GM21526 (cell line): ENCODE data around the gene ZNF76.

Experiments
- ATAC-seq: cut with Tn5 transposase; IDR thresholded peaks from one replicate; pipeline ENCODE4 v1.9.1; 2021; ENCODE audit warnings: moderate library complexity; ENCODE audit not compliant: unreplicated experiment, low FRiP score

ZNF76 gene

GRCh38 chr6:35259194-35259947 lies at the start of gene ZNF76:
Gene ZNF76 (plus strand): TSS chr6:35259735. CDS start chr6:35281152, 21,417 bp downstream.
- peak; percentile 67 for ATAC-seq

GRCh38 chr6:35213298-35213791 lies 46.2 kb upstream of the ZNF76 start:
- no peak for ATAC-seq

- ATAC-seq = no peak
These were observed 45.4 kb upstream of the ZNF76 start, which contains the start of gene SCUBE3 for GRCh38 chr6:35213824-35214756. Gene SCUBE3 (plus strand): TSS chr6:35213956. CDS start chr6:35214419, 463 bp downstream.

DNA sequence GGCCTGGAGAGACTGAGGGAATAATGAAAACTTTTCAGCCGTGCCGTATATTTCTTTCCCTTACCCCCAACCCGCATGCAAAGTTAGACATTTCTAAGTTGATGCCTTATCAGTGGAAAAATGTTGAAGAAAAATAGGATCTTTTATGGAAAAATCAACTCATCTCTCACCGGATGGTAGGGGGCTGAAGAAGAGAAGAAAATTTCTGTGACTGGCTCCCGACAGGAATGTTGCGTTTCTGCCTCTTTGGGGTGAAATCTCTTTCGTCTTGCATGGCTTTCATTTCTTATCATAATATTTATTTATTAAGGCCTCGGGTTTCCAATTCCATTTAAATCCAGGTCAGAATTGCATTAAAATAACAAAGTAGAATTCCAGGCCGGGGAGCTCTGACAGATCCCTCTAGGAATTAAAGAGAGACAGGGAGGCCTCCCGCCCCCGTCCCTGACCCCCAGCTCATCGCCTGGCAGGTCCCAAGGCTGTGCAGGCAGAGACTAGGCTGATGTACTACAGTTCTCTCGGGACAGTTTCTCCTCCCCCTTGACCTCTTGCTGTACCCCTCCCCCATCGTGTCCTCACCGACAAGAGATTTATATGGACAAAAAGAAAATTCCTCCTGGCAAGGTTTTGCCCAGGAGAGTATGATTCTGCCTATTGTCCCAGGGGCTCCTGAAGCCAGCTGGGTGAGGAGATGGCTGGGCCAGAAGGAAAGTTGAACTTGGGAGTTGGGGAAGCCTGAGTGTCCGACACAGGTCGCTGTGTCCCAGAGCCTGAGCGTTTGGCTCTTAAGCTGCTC lies 44.5 kb upstream of the ZNF76 start:
- ATAC-seq = no peak

GRCh38 chr6:35215665-35216411 lies 43.7 kb upstream of the ZNF76 start:
- ATAC-seq = no peak

- ATAC-seq = no peak
These were observed 43.2 kb upstream of the ZNF76 start for GRCh38 chr6:35216412-35216732.

DNA sequence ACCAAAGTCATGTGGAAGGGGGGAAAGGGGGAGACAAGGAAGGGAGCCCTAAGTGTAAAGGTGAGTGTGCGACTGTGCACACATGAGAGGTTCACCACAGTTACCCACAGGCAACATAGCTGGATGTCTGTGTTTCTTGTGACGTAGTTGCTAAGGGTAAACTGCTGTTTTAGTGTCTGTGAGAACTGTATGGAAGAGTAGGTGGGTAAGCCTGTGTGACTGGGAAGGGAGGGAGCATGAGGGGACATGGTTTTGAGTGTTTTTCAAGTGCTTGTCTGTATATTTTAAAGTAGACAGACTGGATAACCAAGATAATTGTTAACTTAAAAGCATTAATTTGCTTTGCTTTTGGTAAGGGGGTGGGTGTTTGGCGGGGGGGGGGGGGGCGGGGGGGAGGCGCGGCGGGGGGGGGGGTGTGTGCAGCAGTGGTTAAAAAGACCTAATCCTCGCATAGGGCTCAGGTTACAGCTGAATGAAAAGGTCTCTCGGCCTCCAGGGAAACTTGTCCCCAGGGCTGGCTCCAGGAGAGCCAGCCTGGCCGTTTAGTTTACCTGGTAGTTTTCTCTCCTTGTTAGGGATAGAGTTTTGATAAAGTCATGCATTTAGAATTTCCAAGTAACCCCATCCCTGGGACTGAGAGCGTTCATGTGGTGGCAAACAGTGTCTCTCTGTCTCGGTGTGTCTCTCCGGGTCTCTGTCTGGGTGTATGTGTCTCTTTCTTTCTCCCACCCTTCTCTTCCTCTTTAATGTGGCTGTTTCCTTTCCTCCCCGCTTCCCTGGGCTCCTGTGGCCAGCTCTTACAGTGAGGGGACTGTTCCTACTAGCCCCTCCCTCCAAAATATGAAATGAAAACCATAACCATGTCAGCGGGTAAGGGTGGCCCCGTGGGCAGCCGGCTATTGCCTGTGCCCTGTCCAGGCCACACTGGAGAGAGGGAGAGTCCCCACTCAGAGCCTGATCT lies 42.4 kb upstream of the ZNF76 start:
- no peak for ATAC-seq

DNA sequence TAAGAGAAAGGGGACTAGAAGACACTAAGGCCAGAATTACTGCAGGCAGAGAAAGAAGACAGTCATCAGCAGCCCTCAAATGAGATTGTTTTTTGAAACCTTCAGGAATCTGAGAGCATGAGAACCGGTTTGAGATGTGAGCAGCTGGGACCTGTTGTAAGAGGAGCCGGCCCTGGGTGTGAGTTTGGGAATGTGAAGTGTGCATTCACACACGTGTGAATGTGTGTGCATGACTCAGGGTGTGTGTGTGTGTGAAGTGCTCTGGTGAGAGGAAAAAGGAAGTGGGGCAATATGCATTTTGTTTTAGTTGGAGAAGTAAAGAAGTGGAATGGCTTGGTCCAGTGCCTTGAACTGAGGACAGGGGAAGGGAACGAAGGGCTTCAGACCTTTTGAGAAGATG lies 41.5 kb upstream of the ZNF76 start:
- no peak for ATAC-seq

- ATAC-seq = no peak
These were observed 41.1 kb upstream of the ZNF76 start for GRCh38 chr6:35218456-35218855.

DNA sequence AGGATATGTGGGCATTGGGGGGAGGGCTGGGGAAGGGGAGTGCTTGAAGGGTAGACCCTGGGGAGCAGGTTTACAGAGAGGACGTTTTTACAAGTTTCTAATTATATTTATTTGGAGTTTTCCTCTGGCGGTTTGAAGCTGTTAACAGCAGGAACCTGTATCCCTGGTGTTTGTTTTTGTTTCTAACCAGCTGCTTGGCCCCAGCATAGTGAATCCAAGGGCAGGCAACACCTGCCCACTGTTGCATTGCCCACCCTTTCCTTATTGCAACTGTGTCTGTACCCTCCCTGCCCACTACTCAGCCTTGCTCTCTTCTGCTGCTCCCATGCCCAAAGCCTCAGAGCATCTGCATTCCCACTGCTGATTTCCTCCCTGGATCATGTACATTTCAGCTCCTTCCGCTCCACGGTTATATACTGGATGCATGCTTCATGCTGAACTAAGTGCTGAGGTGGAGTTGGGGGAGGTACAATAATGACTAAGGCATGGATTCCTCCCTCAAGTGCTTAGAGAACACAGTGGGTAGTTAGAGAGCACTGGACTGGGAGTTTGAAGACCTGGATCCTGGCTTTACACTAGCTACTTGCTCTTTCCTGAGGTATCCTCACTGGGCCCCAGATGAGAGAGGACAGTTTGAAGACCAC lies 39.7 kb upstream of the ZNF76 start:
- no peak for ATAC-seq

DNA sequence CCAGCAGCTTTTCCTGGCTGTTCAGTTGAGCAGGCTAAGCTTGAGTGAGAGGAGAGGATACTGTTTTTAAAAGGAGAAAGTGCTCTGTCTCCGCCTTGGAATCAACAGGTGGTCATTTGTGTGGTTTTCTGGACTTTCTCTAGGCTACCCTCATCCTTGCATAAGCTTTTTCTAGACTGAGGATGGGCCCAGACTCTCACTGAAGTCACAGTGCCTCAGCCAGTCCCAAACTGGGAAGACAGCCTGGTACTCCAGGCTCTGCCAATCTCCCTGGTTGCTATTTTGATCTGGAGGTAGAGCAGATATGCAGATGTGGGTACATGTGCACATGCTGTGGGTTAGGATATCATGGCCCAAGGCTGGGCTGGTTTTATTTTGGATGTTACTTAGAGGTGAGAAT lies 38.8 kb upstream of the ZNF76 start:
- no peak for ATAC-seq

- ATAC-seq = no peak
These were observed 36.1 kb upstream of the ZNF76 start for GRCh38 chr6:35223396-35223795.

DNA sequence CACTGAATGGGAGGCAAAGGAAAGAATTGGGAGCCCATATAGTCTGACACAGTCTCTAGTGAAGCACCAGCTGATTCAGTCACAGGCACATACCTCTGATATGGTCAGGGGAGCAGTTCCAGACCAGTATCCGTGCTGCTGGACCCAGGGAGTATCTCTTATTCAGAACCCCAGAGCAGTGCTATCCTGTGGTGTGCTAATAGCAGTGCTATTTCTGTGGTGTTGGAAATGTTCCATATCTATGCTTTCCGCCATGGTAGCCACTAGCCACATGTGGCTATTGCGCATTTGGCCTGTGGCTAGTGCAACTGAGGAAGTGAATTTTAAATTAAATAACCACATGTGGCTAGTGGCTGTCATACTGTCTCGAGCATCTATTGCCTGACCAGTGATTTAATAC lies 34.8 kb upstream of the ZNF76 start:
- ATAC-seq = no peak

GRCh38 chr6:35228481-35228880 lies 31.1 kb upstream of the ZNF76 start:
- ATAC-seq = no peak

- no peak for ATAC-seq
These were observed 30.2 kb upstream of the ZNF76 start for GRCh38 chr6:35229304-35229703.

GRCh38 chr6:35230498-35230897 lies 29.0 kb upstream of the ZNF76 start:
- ATAC-seq = no peak

- ATAC-seq = no peak
These were observed 28.6 kb upstream of the ZNF76 start for GRCh38 chr6:35230950-35231349.

- no peak for ATAC-seq
These were observed 28.0 kb upstream of the ZNF76 start for GRCh38 chr6:35231563-35231962.
